GM12872 (cell line): ENCODE data around the gene PDIK1L.

Experiments used
- CTCF ChIP-seq: IDR thresholded peaks from 3 replicates; pipeline ENCODE4 v1.5.1; 2011; ENCODE audit warnings: low read depth, mild to moderate bottlenecking, low read length, moderate library complexity; ENCODE audit not compliant: insufficient read depth

The PDIK1L gene

GRCh38 chr1:26092422-26092821 is 19.2 kb upstream of the PDIK1L start:
- no peak for TF ChIP-seq CTCF

- TF ChIP-seq CTCF, result no peak
Measured at GRCh38 chr1:26094076-26094669, 17.5 kb upstream of the PDIK1L start.

- TF ChIP-seq CTCF, result no peak
Measured at GRCh38 chr1:26094677-26095383, 16.8 kb upstream of the PDIK1L start.

- TF ChIP-seq CTCF, result no peak
Measured at GRCh38 chr1:26096471-26096870, 15.2 kb upstream of the PDIK1L start.

- TF ChIP-seq CTCF, result no peak
Measured at GRCh38 chr1:26097696-26098095, 13.9 kb upstream of the PDIK1L start.

- TF ChIP-seq CTCF, result no peak
Measured at GRCh38 chr1:26098602-26099001, 13.0 kb upstream of the PDIK1L start.

- TF ChIP-seq CTCF, result no peak
Measured at GRCh38 chr1:26099780-26100179, 11.8 kb upstream of the PDIK1L start.
